Kidney epithelial cell (primary cell): ENCODE results near the gene NLN. TPM values are rescaled to one million over a fixed set of nuclear protein-coding genes. Genes with fewer than 3 reads are reported as not detected.

Experiments used
- DNase-seq: peaks from one replicate; pipeline ENCODE4 v3.0.0-alpha.2; 2010; ENCODE audit warnings: low read depth
- H3K27me3 ChIP-seq: 2 replicates; pipeline ENCODE4 v1.6.0; 2011; ENCODE audit warnings: low read length; ENCODE audit not compliant: control insufficient read depth, insufficient read depth
- H3K36me3 ChIP-seq: 2 replicates; pipeline ENCODE4 v1.5.1; 2011; ENCODE audit warnings: low read length; ENCODE audit not compliant: control insufficient read depth, insufficient read depth
- H3K4me3 ChIP-seq: 2 replicates; pipeline ENCODE4 v1.5.1; 2011; ENCODE audit warnings: low read depth, mild to moderate bottlenecking, control low read depth, low read length
- CTCF ChIP-seq: IDR thresholded peaks from 2 replicates; pipeline ENCODE4 v1.5.1; 2011; ENCODE audit warnings: mild to moderate bottlenecking, moderate library complexity, low read length, control low read depth, inconsistent platforms; ENCODE audit not compliant: insufficient read depth, poor library complexity, severe bottlenecking
- total RNA-seq: library from RNA; depleted of rRNA; stranded (reverse); fragments of >200 nt; gene quantifications from 2 replicates; pipeline ENCODE4 v1.2.3, GENCODE V29; 2015

Gene NLN
- total RNA-seq, 1 donor from 2014 or later, result 31.0 TPM

- no peak overlapping the region for H3K4me3 ChIP-seq
- no peak for TF ChIP-seq CTCF
- DNase-seq, result no peak
- no peaks in the 10 kb centered on the region for H3K27me3 ChIP-seq
- H3K36me3 ChIP-seq, result no peaks in the 10 kb centered on the region
These were observed 14.3 kb upstream of the NLN start for GRCh38 chr5:65707663-65708062.

GRCh38 chr5:65708145-65708544 is 13.9 kb upstream of the NLN start:
- no peak for DNase-seq
- no peak for TF ChIP-seq CTCF
- Histone ChIP-seq H3K4me3 (no peak overlapping the region), H3K27me3 (no peaks in the 10 kb centered on the region), H3K36me3 (no peaks in the 10 kb centered on the region)

GRCh38 chr5:65718576-65719310 is 3.3 kb upstream of the NLN start:
- H3K27me3 ChIP-seq, result no peaks in the 10 kb centered on the region
- no peak for DNase-seq
- TF ChIP-seq CTCF, result no peak
- no peaks in the 10 kb centered on the region for H3K36me3 ChIP-seq
- H3K4me3 ChIP-seq, result no peak overlapping the region

GRCh38 chr5:65721050-65721719 is 820 bp upstream of the NLN start:
- no peak for TF ChIP-seq CTCF
- no peaks in the 10 kb centered on the region for H3K27me3 ChIP-seq
- no peak for DNase-seq
- H3K4me3 ChIP-seq, result peak overlapping the region; percentile 77
- no peaks in the 10 kb centered on the region for H3K36me3 ChIP-seq

- Histone ChIP-seq H3K27me3 (no peaks in the 10 kb centered on the region), H3K36me3 (no peaks in the 10 kb centered on the region), H3K4me3 (peak overlapping the region; percentile 77)
- TF ChIP-seq CTCF, result no peak
- no peak for DNase-seq
These were observed 784 bp downstream of the NLN start for GRCh38 chr5:65722575-65723403.
